K562 (cell line): ENCODE measurements around the gene SP6. TPM values are rescaled to one million over a fixed set of nuclear protein-coding genes. Genes with fewer than 3 reads are reported as not detected.
A peak's percentile ranks its signal among the peaks of the same experiment; 100 is the strongest.

ENCODE experiments used
- ATF7 ChIP-seq: fragments of 450-650 bp; IDR thresholded peaks from 2 replicates; pipeline ENCODE4 v1.7.1; 2014; ENCODE audit warnings: mild to moderate bottlenecking, moderate library complexity
- CBX8 ChIP-seq: fragments of 200-600 bp; sonication (generic); IDR thresholded peaks from 2 replicates; pipeline ENCODE4 v1.6.1; 2012; ENCODE audit warnings: borderline replicate concordance, mixed run types, low read depth, mild to moderate bottlenecking, moderate library complexity, mixed read lengths, low read length, control low read depth, inconsistent platforms; ENCODE audit not compliant: poor library complexity, severe bottlenecking; ENCODE audit errors: extremely low read depth
- EP300 ChIP-seq: IDR thresholded peaks from 2 replicates; pipeline ENCODE4 v1.6.1; 2012; ENCODE audit warnings: low read length, improper control_type of control experiment
- EP400 ChIP-seq: fragments of 450-650 bp; IDR thresholded peaks from 2 replicates; pipeline ENCODE4 v1.6.1; 2017; ENCODE audit warnings: antibody characterized with exemption, mild to moderate bottlenecking, moderate library complexity
- GABPB2 ChIP-seq: fragments of 250-450 bp; sonication (Bioruptor Pico); conservative IDR thresholded peaks from 2 replicates; pipeline ENCODE4 v1.5.1; 2021; ENCODE audit warnings: mild to moderate bottlenecking
- HDAC8 ChIP-seq: fragments of 450-650 bp; IDR thresholded peaks from 2 replicates; pipeline ENCODE4 v1.6.1; 2016; ENCODE audit warnings: mild to moderate bottlenecking, missing genetic modification characterization, moderate library complexity, missing compliant biosample characterization
- KAT2B ChIP-seq: IDR thresholded peaks from one replicate; pipeline ENCODE4 v1.6.1; 2012; ENCODE audit warnings: low read depth, mild to moderate bottlenecking, control low read depth, inconsistent platforms, low read length, moderate library complexity
- L3MBTL2 ChIP-seq: fragments of 450-650 bp; IDR thresholded peaks from 2 replicates; pipeline ENCODE4 v1.6.1; 2016; ENCODE audit warnings: mild to moderate bottlenecking, moderate library complexity
- MXI1 ChIP-seq: IDR thresholded peaks from 2 replicates; pipeline ENCODE4 v1.6.1; 2011; ENCODE audit warnings: low read depth, mild to moderate bottlenecking, improper control_type of control experiment, low read length
- MYBL2 ChIP-seq, 2 experiments: fragments of 450-650 bp in 1 of 2; sonication (generic) in 1 of 2; formaldehyde crosslinking in 1 of 2; IDR thresholded peaks; 2 replicates each; pipeline versions ENCODE4 v1.6.1 to v1.8.1; 2017 to 2022; ENCODE audit warnings: borderline replicate concordance in 1 of 2, inconsistent platforms in 1 of 2, low read depth in 1 of 2, mild to moderate bottlenecking in 1 of 2, missing genetic modification reagents in 1 of 2, moderate library complexity in 1 of 2
- MYC ChIP-seq, 2 experiments: fragments of 250-450 bp in 1 of 2; sonication (Bioruptor Pico) in 1 of 2; IDR thresholded peaks; 2 replicates each; pipeline versions ENCODE4 v1.5.1 to v1.6.1; 2012 to 2021; ENCODE audit warnings: low read depth in 2 of 2, borderline replicate concordance in 1 of 2, improper control_type of control experiment in 1 of 2, low read length in 1 of 2, mild to moderate bottlenecking in 1 of 2, moderate library complexity in 1 of 2
- NONO ChIP-seq, 2 experiments: fragments of 200-400 bp in 1 of 2; fragments of 450-650 bp in 1 of 2; formaldehyde crosslinking in 1 of 2; IDR thresholded peaks; 2 replicates each; pipeline ENCODE4 v1.6.1; 2017; ENCODE audit warnings: low read depth in 2 of 2, mild to moderate bottlenecking in 2 of 2, moderate library complexity in 2 of 2, low read length in 1 of 2
- PRMT5 ChIP-seq: sonication (generic); formaldehyde crosslinking; IDR thresholded peaks from 2 replicates; pipeline ENCODE4 v1.5.0; 2020; ENCODE audit warnings: missing genetic modification reagents
- RCOR1 ChIP-seq, 2 experiments: IDR thresholded peaks; 2 replicates each; pipeline ENCODE4 v1.6.1; 2012; ENCODE audit warnings: low read depth in 2 of 2, low read length in 2 of 2, borderline replicate concordance in 1 of 2, improper control_type of control experiment in 1 of 2
- SAFB2 ChIP-seq: fragments of 200-400 bp; formaldehyde crosslinking; IDR thresholded peaks from 2 replicates; pipeline ENCODE4 v1.6.1; 2018; ENCODE audit warnings: borderline replicate concordance, low read length, low read depth, moderate library complexity; ENCODE audit not compliant: severe bottlenecking
- SRF ChIP-seq, 2 experiments: fragments of 250-450, 450-650 bp in 1 of 2; sonication (Bioruptor Pico) in 1 of 2; sonication (generic) in 1 of 2; formaldehyde crosslinking; IDR thresholded peaks; 2 replicates each; pipeline versions ENCODE4 v1.5.0 to v1.5.1; 2020 to 2022; ENCODE audit warnings: mild to moderate bottlenecking in 1 of 2, missing genetic modification reagents in 1 of 2
- TRIM24 ChIP-seq, 2 experiments: fragments of 450-650 bp; IDR thresholded peaks; 2 replicates each; pipeline ENCODE4 v1.6.1; 2016
- ZC3H4 ChIP-seq: sonication (generic); formaldehyde crosslinking; IDR thresholded peaks from 2 replicates; pipeline ENCODE4 v1.9.0; 2021; ENCODE audit warnings: missing genetic modification reagents, borderline replicate concordance
- ZKSCAN3 ChIP-seq: fragments of 250-450 bp; sonication (Bioruptor Pico); IDR thresholded peaks from 2 replicates; pipeline ENCODE4 v1.4.0; 2020
- ZNF785 ChIP-seq: fragments of 250-450 bp; sonication (Bioruptor Pico); IDR thresholded peaks from 2 replicates; pipeline ENCODE4 v1.4.0; 2020; ENCODE audit warnings: mild to moderate bottlenecking
- polyA plus RNA-seq, 8 experiments: library from polyadenylated mRNA; depleted of rRNA in 4 of 8; stranded (reverse) in 5 of 8; unstranded in 3 of 8; fragments of >200 nt; fragmentation: Nextera tagmentation in 2 of 8; fragmentation: Illumina TruSeq in 1 of 8; extraction: Ambion mirVana in 2 of 8; extraction: Trizol in 1 of 8; gene quantifications; 2 replicates each; pipeline versions ENCODE4 v1.2.1 to v1.2.3, GENCODE V29; 2011 to 2014; ENCODE audit warnings: inconsistent platforms in 1 of 8, missing spikeins in 1 of 8
- total RNA-seq, 7 experiments: library from RNA; depleted of rRNA in 6 of 7; stranded (reverse); fragments of >200 nt in 6 of 7; fragmentation: Illumina TruSeq in 2 of 7; extraction: Trizol in 2 of 7; gene quantifications; 2 replicates each; pipeline versions ENCODE4 v1.2.1 to v1.2.3, GENCODE V29; 2011 to 2021; ENCODE audit warnings: low replicate concordance in 1 of 7
- TF ChIP-seq, protein P1 (sequence below), 2 experiments: fragments of 450-650 bp in 1 of 2; sonication (generic) in 1 of 2; formaldehyde crosslinking; conservative IDR thresholded peaks; 2 replicates each; pipeline versions ENCODE4 v1.4.0 to v1.8.1; 2020 to 2022; ENCODE audit warnings: mild to moderate bottlenecking in 1 of 2, missing genetic modification reagents in 1 of 2
- TF ChIP-seq, protein P2 (sequence below): fragments of 150-350 bp; IDR thresholded peaks from 2 replicates; pipeline ENCODE4 v1.6.1; 2014; ENCODE audit warnings: low read depth, mild to moderate bottlenecking, low read length, borderline replicate concordance
- TF ChIP-seq, protein P3 (sequence below): sonication (generic); formaldehyde crosslinking; IDR thresholded peaks from 2 replicates; pipeline ENCODE4 v1.8.0; 2022; ENCODE audit warnings: mild to moderate bottlenecking, missing genetic modification reagents

Gene SP6
- total and polyA plus RNA-seq, 9 of the 15 experiments (the other 6 are each of a cell fraction or from before 2014, with no cell fraction given) = 0.11 to 7.9 (median 2.2) TPM

DNA sequence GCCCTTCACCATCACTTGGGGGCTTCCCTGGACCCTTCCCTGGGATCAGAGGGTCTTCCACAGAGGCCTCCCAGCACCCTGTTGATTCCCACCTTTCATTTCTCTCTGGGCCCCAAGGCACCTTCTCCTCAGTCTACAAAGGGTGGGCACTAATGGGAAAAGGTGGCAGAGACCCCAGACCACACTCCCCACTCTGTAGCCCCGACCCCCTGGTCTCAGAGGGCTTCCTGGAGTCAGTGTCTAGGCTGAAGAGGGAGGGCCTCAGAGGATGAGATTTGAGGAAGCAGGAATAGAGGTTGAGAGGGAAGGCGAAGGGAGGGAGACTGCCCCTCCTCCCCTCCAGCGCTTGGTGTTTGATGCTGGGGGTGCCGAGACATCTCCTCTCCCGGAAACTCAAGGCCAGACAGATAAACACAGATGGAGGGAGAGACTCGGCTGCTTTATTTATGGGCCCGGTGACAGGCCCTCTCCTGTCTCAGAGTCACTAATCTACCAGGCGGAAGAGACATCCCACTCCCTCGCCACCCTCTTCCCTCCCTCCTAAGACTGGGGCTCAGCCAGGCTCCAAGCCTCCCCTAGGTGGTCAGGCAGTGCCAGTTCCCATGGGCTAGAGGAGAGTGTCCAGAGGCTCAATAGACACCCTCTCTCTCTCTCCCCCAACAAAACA is 26.5 kb upstream of the SP6 start (continued):
- TF ChIP-seq, protein P1, sequence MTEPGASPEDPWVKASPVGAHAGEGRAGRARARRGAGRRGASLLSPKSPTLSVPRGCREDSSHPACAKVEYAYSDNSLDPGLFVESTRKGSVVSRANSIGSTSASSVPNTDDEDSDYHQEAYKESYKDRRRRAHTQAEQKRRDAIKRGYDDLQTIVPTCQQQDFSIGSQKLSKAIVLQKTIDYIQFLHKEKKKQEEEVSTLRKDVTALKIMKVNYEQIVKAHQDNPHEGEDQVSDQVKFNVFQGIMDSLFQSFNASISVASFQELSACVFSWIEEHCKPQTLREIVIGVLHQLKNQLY (CRISPR knock-in tag; conservative IDR thresholded peaks at IDR 0.05) = no peak
- TF ChIP-seq SAFB2 = no peak
- no peak for TF ChIP-seq CBX8
- TF ChIP-seq ZKSCAN3 (CRISPR knock-in tag) = no peak
- 0 out of 2 replicates have a peak, but pooled peaks have one; percentile 27 for TF ChIP-seq MYC (IDR thresholded peaks at IDR 0.05; ENCODE audit: low read depth, low read length)
- no peak for TF ChIP-seq MYC (CRISPR knock-in tag; IDR thresholded peaks at IDR 0.05; ENCODE audit: borderline replicate concordance, low read depth)
- peak; percentile 91 for TF ChIP-seq EP300
- TF ChIP-seq KAT2B = no peak
- TF ChIP-seq SRF (CRISPR knock-in tag; IDR thresholded peaks at IDR 0.05) = 0 out of 4 replicates have a peak, but pooled peaks of 1 of the 2 experiments have one; percentile 9
- peak; percentile 70 for TF ChIP-seq ATF7
- no peak for TF ChIP-seq ZNF785
- TF ChIP-seq, protein P2, sequence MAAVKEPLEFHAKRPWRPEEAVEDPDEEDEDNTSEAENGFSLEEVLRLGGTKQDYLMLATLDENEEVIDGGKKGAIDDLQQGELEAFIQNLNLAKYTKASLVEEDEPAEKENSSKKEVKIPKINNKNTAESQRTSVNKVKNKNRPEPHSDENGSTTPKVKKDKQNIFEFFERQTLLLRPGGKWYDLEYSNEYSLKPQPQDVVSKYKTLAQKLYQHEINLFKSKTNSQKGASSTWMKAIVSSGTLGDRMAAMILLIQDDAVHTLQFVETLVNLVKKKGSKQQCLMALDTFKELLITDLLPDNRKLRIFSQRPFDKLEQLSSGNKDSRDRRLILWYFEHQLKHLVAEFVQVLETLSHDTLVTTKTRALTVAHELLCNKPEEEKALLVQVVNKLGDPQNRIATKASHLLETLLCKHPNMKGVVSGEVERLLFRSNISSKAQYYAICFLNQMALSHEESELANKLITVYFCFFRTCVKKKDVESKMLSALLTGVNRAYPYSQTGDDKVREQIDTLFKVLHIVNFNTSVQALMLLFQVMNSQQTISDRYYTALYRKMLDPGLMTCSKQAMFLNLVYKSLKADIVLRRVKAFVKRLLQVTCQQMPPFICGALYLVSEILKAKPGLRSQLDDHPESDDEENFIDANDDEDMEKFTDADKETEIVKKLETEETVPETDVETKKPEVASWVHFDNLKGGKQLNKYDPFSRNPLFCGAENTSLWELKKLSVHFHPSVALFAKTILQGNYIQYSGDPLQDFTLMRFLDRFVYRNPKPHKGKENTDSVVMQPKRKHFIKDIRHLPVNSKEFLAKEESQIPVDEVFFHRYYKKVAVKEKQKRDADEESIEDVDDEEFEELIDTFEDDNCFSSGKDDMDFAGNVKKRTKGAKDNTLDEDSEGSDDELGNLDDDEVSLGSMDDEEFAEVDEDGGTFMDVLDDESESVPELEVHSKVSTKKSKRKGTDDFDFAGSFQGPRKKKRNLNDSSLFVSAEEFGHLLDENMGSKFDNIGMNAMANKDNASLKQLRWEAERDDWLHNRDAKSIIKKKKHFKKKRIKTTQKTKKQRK = no peak
- TF ChIP-seq NONO (IDR thresholded peaks at IDR 0.05; ENCODE audit: low read depth in 2 of 2, low read length in 1 of 2) = peak in 1 of 2 experiments; percentile 10; a peak in 1 of 4 replicates
- 0 out of 2 replicates have a peak, but pooled peaks have one; percentile 29 for TF ChIP-seq L3MBTL2
- no peak for TF ChIP-seq PRMT5
- peak; percentile 59 to 98; a peak in 3 of 4 replicates for TF ChIP-seq RCOR1 (IDR thresholded peaks at IDR 0.05; ENCODE audit: borderline replicate concordance in 1 of 2, low read depth in 2 of 2, low read length in 2 of 2)
- TF ChIP-seq EP400 = no peak
- TF ChIP-seq HDAC8 (tag) = no peak
- no peak for TF ChIP-seq MXI1
- TF ChIP-seq GABPB2 (CRISPR knock-in tag) = no peak
- TF ChIP-seq ZC3H4 (CRISPR knock-in tag) = no peak
- TF ChIP-seq, protein P3, sequence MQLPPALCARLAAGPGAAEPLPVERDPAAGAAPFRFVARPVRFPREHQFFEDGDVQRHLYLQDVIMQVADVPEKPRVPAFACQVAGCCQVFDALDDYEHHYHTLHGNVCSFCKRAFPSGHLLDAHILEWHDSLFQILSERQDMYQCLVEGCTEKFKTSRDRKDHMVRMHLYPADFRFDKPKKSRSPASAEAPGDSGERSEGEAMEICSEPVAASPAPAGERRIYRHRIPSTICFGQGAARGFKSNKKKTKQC (CRISPR knock-in tag) = no peak
- peak; percentile 58 to 79; a peak in 3 of 4 replicates for TF ChIP-seq TRIM24 (IDR thresholded peaks at IDR 0.05)
- TF ChIP-seq MYBL2 (IDR thresholded peaks at IDR 0.05; ENCODE audit: low read depth) = no peak
- no peak for TF ChIP-seq MYBL2 (CRISPR knock-in tag; IDR thresholded peaks at IDR 0.05; ENCODE audit: borderline replicate concordance)
